Parietal lobe (tissue), 2 donors: ENCODE data around the gene MYMX. TPM values are rescaled to one million over a fixed set of nuclear protein-coding genes. Genes with fewer than 3 reads are reported as not detected.

ENCODE experiments used
- small RNA-seq: library from RNA; depleted of rRNA; stranded (forward); fragments of <200 nt; gene quantifications from one replicate; pipeline ENCODE3, GENCODE V24; 2014; ENCODE audit warnings: low replicate concordance
- total RNA-seq: library from RNA; depleted of rRNA; stranded (reverse); fragments of >200 nt; gene quantifications from one replicate; pipeline ENCODE4 v1.2.3, GENCODE V29; 2014

The MYMX gene
- not detected for total RNA-seq

GRCh38 chr6:44216677-44217331, at the start of gene MYMX:
Gene MYMX (plus strand): TSS chr6:44216926. CDS start chr6:44217472, 546 bp downstream.

GRCh38 chr6:44223319-44224028, 6.7 kb downstream of the MYMX start, which contains the start of gene SLC29A1:
Gene SLC29A1 (plus strand): TSS chr6:44223595. CDS start chr6:44227314, 3,719 bp downstream.

GRCh38 chr6:44246663-44247337, 30.1 kb downstream of the MYMX start, which contains the start of gene HSP90AB1:
Gene HSP90AB1 (plus strand): TSS chr6:44247101. CDS start chr6:44248630, 1,529 bp downstream.

GRCh38 chr6:44257025-44257752, 40.5 kb downstream of the MYMX start, which contains the start of gene SLC35B2:
Gene SLC35B2 (minus strand): TSS chr6:44257528. CDS start chr6:44257410, 118 bp downstream.

GRCh38 chr6:44265007-44265721, 48.4 kb downstream of the MYMX start, which contains the start of gene NFKBIE:
Gene NFKBIE (minus strand): TSS chr6:44265551. CDS start chr6:44265346, 205 bp downstream.

Small RNAs within 50 kb of the gene (small RNA-seq; reads per million reads assigned to genes)
- not detected for gene RN7SL811P

Other genes starting within 250 kb of the MYMX start
- 30.7 TPM for gene MRPL14, start 89.5 kb upstream of the MYMX start, total RNA-seq
- 47.6 TPM for gene TMEM63B, start 89.4 kb upstream of the MYMX start, total RNA-seq
- not detected for gene CAPN11, start 58.1 kb upstream of the MYMX start, total RNA-seq
- gene SLC29A1, start 6.7 kb downstream of the MYMX start, total RNA-seq: 10.0 TPM
- gene HSP90AB1, start 30.2 kb downstream of the MYMX start, total RNA-seq: 428 TPM
- 31.0 TPM for gene SLC35B2, start 40.6 kb downstream of the MYMX start, total RNA-seq
- 7.8 TPM for gene NFKBIE, start 48.6 kb downstream of the MYMX start, total RNA-seq
- 63.2 TPM for gene TMEM151B, start 53.5 kb downstream of the MYMX start, total RNA-seq
- 20.0 TPM for gene AARS2, start 96.4 kb downstream of the MYMX start, total RNA-seq
- not detected for gene SPATS1, start 125.7 kb downstream of the MYMX start, total RNA-seq
- 43.8 TPM for gene CDC5L, start 170.8 kb downstream of the MYMX start, total RNA-seq